GM12878 (cell line): ENCODE data around the gene DYSF. TPM values are rescaled to one million over a fixed set of nuclear protein-coding genes. Genes with fewer than 3 reads are reported as not detected.
A peak's percentile ranks its signal among the peaks of the same experiment; 100 is the strongest.

Source experiments
- ATAC-seq: fragments of 200-7000 bp; cut with Tn5 transposase; 3 replicates; pipeline ENCODE4 v1.9.1; 2020; ENCODE audit warnings: mild to moderate bottlenecking, moderate library complexity
- BruUV-seq: library from RNA; stranded (reverse); fragments of 400-500 nt; replicated peaks from 2 replicates; lab custom pipeline; 2021; lab: Mats Ljungman, UMichigan
- CTCF ChIA-PET: fragments of 300-600 bp; sonication (Branson Sonifier 250); formaldehyde crosslinking; extraction: SDS; loops from one replicate; lab custom pipeline; 2021; ENCODE audit warnings: inconsistent platforms; lab: Yijun Ruan, JAX
- POLR2A ChIA-PET: fragments of 350-600 bp; formaldehyde crosslinking; extraction: SDS; loops from one replicate; lab custom pipeline; 2021; ENCODE audit warnings: inconsistent platforms; lab: Charles Lee
- RAD21 ChIA-PET: fragments of 300-600 bp; sonication (Branson Sonifier 250); formaldehyde crosslinking; loops from one replicate; lab custom pipeline; 2023; ENCODE audit warnings: antibody characterized with exemption; ENCODE audit not compliant: unreplicated experiment; lab: Charles Lee
- SMC1A ChIA-PET: fragments of 300-600 bp; sonication (Branson Sonifier 250); formaldehyde crosslinking; loops from one replicate; lab custom pipeline; 2023; ENCODE audit not compliant: unreplicated experiment, uncharacterized antibody; lab: Charles Lee
- DNase-seq: peaks from one replicate; pipeline ENCODE4 v3.0.0-alpha.2; 2011; ENCODE audit warnings: low read depth, low spot score
- FAIRE-seq: peaks from 3 replicates; lab custom pipeline; 2011; peaks lifted over from hg19 to GRCh38; lab: Jason Lieb, UNC
- H2AFZ ChIP-seq: 2 replicates; pipeline ENCODE4 v1.6.0; 2011; ENCODE audit warnings: low read depth, low read length, control low read depth; ENCODE audit not compliant: control insufficient read depth
- H3K27ac ChIP-seq: 2 replicates; pipeline ENCODE4 v1.5.1; 2011; ENCODE audit warnings: control low read depth; ENCODE audit not compliant: control insufficient read depth, insufficient read depth
- H3K27me3 ChIP-seq, 2 experiments: replicated peaks in 1 of 2; 2 replicates each; pipeline versions ENCODE4 v1.6.0 to v1.6.1; 2011; ENCODE audit warnings: low read length in 1 of 2; ENCODE audit not compliant: control insufficient read depth in 2 of 2, insufficient read depth in 2 of 2
- H3K36me3 ChIP-seq, 2 experiments: 2 replicates each; pipeline ENCODE4 v1.5.1; 2011; ENCODE audit warnings: low read length in 1 of 2; ENCODE audit not compliant: control insufficient read depth in 2 of 2, insufficient read depth in 2 of 2
- H3K4me1 ChIP-seq: 2 replicates; pipeline ENCODE4 v1.6.1; 2011; ENCODE audit warnings: mild to moderate bottlenecking, low read length, moderate library complexity, mixed read lengths; ENCODE audit not compliant: control insufficient read depth, insufficient read depth
- H3K4me2 ChIP-seq: 2 replicates; pipeline ENCODE4 v1.6.0; 2011; ENCODE audit warnings: control low read depth; ENCODE audit not compliant: control insufficient read depth, insufficient read depth
- H3K4me3 ChIP-seq: fragments of 200-600 bp; sonication (generic); 2 replicates; pipeline ENCODE4 v1.5.1; 2016
- H3K79me2 ChIP-seq: 2 replicates; pipeline ENCODE4 v1.6.0; 2011; ENCODE audit warnings: low read length; ENCODE audit not compliant: control insufficient read depth, insufficient read depth
- H3K9ac ChIP-seq: 2 replicates; pipeline ENCODE4 v1.8.0; 2011; ENCODE audit warnings: low read length, control low read depth, mixed read lengths; ENCODE audit not compliant: control insufficient read depth, insufficient read depth
- H3K9me3 ChIP-seq: replicated peaks from 3 replicates; pipeline ENCODE4 v1.5.1; 2011; ENCODE audit warnings: mild to moderate bottlenecking, low read length; ENCODE audit not compliant: control insufficient read depth, insufficient read depth
- H4K20me1 ChIP-seq: 2 replicates; pipeline ENCODE4 v1.6.0; 2011; ENCODE audit not compliant: control insufficient read depth, insufficient read depth
- BACH1 ChIP-seq: fragments of 450-650 bp; IDR thresholded peaks from 2 replicates; pipeline ENCODE4 v1.6.1; 2017; ENCODE audit warnings: mild to moderate bottlenecking, borderline replicate concordance
- EP300 ChIP-seq, 2 experiments: fragments of 150-350 bp in 1 of 2; IDR thresholded peaks; 2 replicates each; pipeline ENCODE4 v1.6.1; 2011 to 2012; ENCODE audit warnings: low read depth in 2 of 2, low read length in 2 of 2, borderline replicate concordance in 1 of 2, improper control_type of control experiment in 1 of 2, inconsistent platforms in 1 of 2; ENCODE audit not compliant: control insufficient read depth in 1 of 2
- MYB ChIP-seq: fragments of 150-350 bp; IDR thresholded peaks from 2 replicates; pipeline ENCODE4 v1.6.1; 2014; ENCODE audit warnings: mild to moderate bottlenecking, low read depth, low read length, borderline replicate concordance
- SUZ12 ChIP-seq: fragments of 200-600 bp; sonication (generic); IDR thresholded peaks from one replicate; pipeline ENCODE4 v1.6.1; 2018; ENCODE audit warnings: antibody characterized with exemption, mild to moderate bottlenecking; ENCODE audit not compliant: unreplicated experiment
- TCF12 ChIP-seq: IDR thresholded peaks from 2 replicates; pipeline ENCODE4 v1.6.1; 2011; ENCODE audit warnings: low read depth, mild to moderate bottlenecking, low read length
- TCF7 ChIP-seq: IDR thresholded peaks from 2 replicates; pipeline ENCODE4 v1.6.1; 2014; ENCODE audit warnings: antibody characterized with exemption, borderline replicate concordance
- ZNF274 ChIP-seq: IDR thresholded peaks from one replicate; pipeline ENCODE4 v1.8.0; 2011; ENCODE audit not compliant: insufficient read length, insufficient read depth
- WGBS: methylation state at CpG from one replicate; pipeline ENCODE4 v1.1.6; 2016; ENCODE audit warnings: low lambda C conversion rate; ENCODE audit not compliant: insufficient replicate concordance, insufficient coverage; ENCODE audit errors: missing lambda C conversion rate; 5-methylcytosine and 5-hydroxymethylcytosine counted together
- in situ Hi-C: fragments of 300-500 bp; cut with MboI; formaldehyde crosslinking; loops from 9 replicates; pipeline ENCODE4 v1.14.3; 2018; ENCODE audit warnings: mixed read lengths
- intact Hi-C: fragments of 100-400 bp; cut with micrococcal nuclease; formaldehyde crosslinking; loops from one replicate; pipeline ENCODE4 v1.14.2; 2022; ENCODE audit not compliant: unreplicated experiment
- polyA plus RNA-seq, 11 experiments: library from polyadenylated mRNA; depleted of rRNA in 4 of 11; unstranded in 6 of 11; stranded (reverse) in 5 of 11; fragments of >200 nt; fragmentation: Nextera tagmentation in 4 of 11; fragmentation: Illumina TruSeq in 1 of 11; extraction: Ambion mirVana in 4 of 11; extraction: Trizol in 1 of 11; gene quantifications; 1 replicate in 1 of 11; 2 replicates in 10 of 11; pipeline versions ENCODE4 v1.2.1 to v1.2.3, GENCODE V29; 2011 to 2016; ENCODE audit warnings: inconsistent platforms in 2 of 11, missing spikeins in 2 of 11, low read depth in 1 of 11
- total RNA-seq, 4 experiments: library from RNA; depleted of rRNA in 3 of 4; stranded (reverse); fragments of >200 nt in 3 of 4; fragmentation: Illumina TruSeq in 1 of 4; extraction: Trizol in 1 of 4; gene quantifications; 2 replicates each; pipeline versions ENCODE4 v1.2.1 to v1.2.3, GENCODE V29; 2013 to 2021

DYSF gene
- total and polyA plus RNA-seq, 10 of the 15 experiments (the other 5 are each of a cell fraction or from before 2014, with no cell fraction given): under 0.01 to 0.15 (median 0.03) TPM; not detected in 7

GRCh38 chr2:71464389-71464788 is 11.0 kb downstream of the DYSF start (continued):
- TF ChIP-seq TCF7 (no peak), BACH1 (no peak), TCF12 (no peak)

GRCh38 chr2:71465356-71465755 is 12.0 kb downstream of the DYSF start:
- Histone ChIP-seq H3K4me2 (no peak overlapping the region), H3K79me2 (no peaks in the 10 kb centered on the region), H3K9ac (no peak overlapping the region), H3K27ac (no peak overlapping the region), H3K27me3 (peaks cover 10 to 22% of the 10 kb centered on the region in 2 experiments), H3K4me3 (no peak overlapping the region), H2AFZ (no peak overlapping the region), H3K4me1 (no peaks in the 10 kb centered on the region), H3K36me3 (no peaks in the 10 kb centered on the region), H3K9me3 (peaks cover 5% of the 10 kb centered on the region; the same call in 1 of the 3 replicates), H4K20me1 (no peaks in the 10 kb centered on the region; the same call in 1 of the 2 replicates)
- no peak for DNase-seq
- BruUV-seq: no TSS peak
- in situ Hi-C loops (no loop called here), intact Hi-C loops (no loop called here)
- ChIA-PET POLR2A (no interaction called here), SMC1A (no interaction called here), CTCF (interaction anchor here (1.1 kb wide), 1 partner anchor 45 kb away, joined by 3 read pairs; no protein-coding TSS in a partner anchor), RAD21 (no interaction called here)
- ATAC-seq: no peak
- no peak for TF ChIP-seq ZNF274
- TF ChIP-seq TCF12: no peak
- FAIRE-seq: no peak
- WGBS: 47% methylated on average over 11 of the region's 11 CpGs

GRCh38 chr2:71465961-71466300 is 12.6 kb downstream of the DYSF start:
- intact Hi-C loops: no loop called here
- Histone ChIP-seq H4K20me1 (no peaks in the 10 kb centered on the region; the same call in 1 of the 2 replicates), H3K36me3 (no peaks in the 10 kb centered on the region), H3K9me3 (peaks cover 5% of the 10 kb centered on the region; the same call in 1 of the 3 replicates), H3K27me3 (peaks cover 10 to 22% of the 10 kb centered on the region in 2 experiments), H3K79me2 (no peaks in the 10 kb centered on the region), H3K4me2 (peak overlapping the region; percentile 65; the same call in 1 of the 2 replicates), H2AFZ (no peak overlapping the region), H3K27ac (no peak overlapping the region), H3K4me3 (no peak overlapping the region), H3K9ac (no peak overlapping the region), H3K4me1 (no peaks in the 10 kb centered on the region)
- FAIRE-seq: no peak
- ChIA-PET CTCF (no interaction called here), SMC1A (no interaction called here), POLR2A (no interaction called here), RAD21 (interaction anchor here (0.6 kb wide), 1 partner anchor 166 kb away, joined by 4 read pairs; no protein-coding TSS in a partner anchor)
- in situ Hi-C loops: no loop called here
- no peak for TF ChIP-seq MYB
- peak; percentile 29 for TF ChIP-seq SUZ12
- no peak for TF ChIP-seq EP300 (IDR thresholded peaks at IDR 0.05; ENCODE audit: borderline replicate concordance in 1 of 2, control insufficient read depth in 1 of 2, low read depth in 2 of 2, low read length in 2 of 2)
- WGBS: 43% methylated on average over 18 of the region's 23 CpGs
- ATAC-seq: no peak
- no TSS peak for BruUV-seq
- no peak for DNase-seq
